Tibial nerve (tissue), 4 donors: Measurements from ENCODE around the gene TLCD2. TPM values are rescaled to one million over a fixed set of nuclear protein-coding genes. Genes with fewer than 3 reads are reported as not detected.
A peak's percentile ranks its signal among the peaks of the same experiment; 100 is the strongest.
"Not testable (repeated sequence)": the region's sequence is repeated elsewhere in the genome, so short reads cannot be mapped to it uniquely, and the experiment has no call there.

Experiments used
- DNase-seq, 2 donors: peaks; one replicate each; pipeline ENCODE4 v3.0.0-alpha.2; 2019; ENCODE audit warnings: low spot score in 2 of 2
- H3K27ac ChIP-seq, 4 donors: fragments of 200-600 bp; sonication (generic) in 3 of 4; one replicate each; pipeline ENCODE4 v1.5.1; 2017 to 2019; ENCODE audit warnings: mild to moderate bottlenecking in 1 of 4
- H3K27me3 ChIP-seq, 2 donors: fragments of 200-600 bp; sonication (generic) in 1 of 2; one replicate each; pipeline versions ENCODE4 v1.5.1 to v1.6.0; 2017 to 2019
- H3K36me3 ChIP-seq, 3 donors: fragments of 200-600 bp; sonication (generic); one replicate each; pipeline ENCODE4 v1.5.1; 2018 to 2019
- H3K4me1 ChIP-seq, 4 donors: fragments of 200-600 bp; sonication (generic) in 3 of 4; one replicate each; pipeline ENCODE4 v1.5.1; 2017 to 2019
- H3K4me3 ChIP-seq, 4 donors: fragments of 200-600 bp; sonication (generic) in 3 of 4; one replicate each; pipeline ENCODE4 v1.5.1; 2017 to 2019; ENCODE audit warnings: mild to moderate bottlenecking in 1 of 4, moderate library complexity in 1 of 4
- H3K9me3 ChIP-seq, 4 donors: fragments of 200-600 bp; sonication (generic) in 3 of 4; one replicate each; pipeline ENCODE4 v1.5.1; 2017 to 2019
- CTCF ChIP-seq, 5 experiments: fragments of 200-600 bp in 3 of 5; fragments of 450-650 bp in 2 of 5; sonication (generic) in 3 of 5; IDR thresholded peaks; one replicate each; pipeline ENCODE4 v1.5.1; 2016 to 2019; ENCODE audit warnings: antibody characterized with exemption in 5 of 5, mild to moderate bottlenecking in 3 of 5, moderate library complexity in 2 of 5
- EP300 ChIP-seq, 2 donors: sonication (generic); formaldehyde crosslinking; IDR thresholded peaks; one replicate each; pipeline ENCODE4 v1.6.1; 2017; ENCODE audit warnings: antibody characterized with exemption in 2 of 2, mild to moderate bottlenecking in 1 of 2
- POLR2A ChIP-seq, 2 donors: fragments of 450-650 bp; IDR thresholded peaks; one replicate each; pipeline ENCODE4 v1.6.1; 2017; ENCODE audit warnings: antibody characterized with exemption in 2 of 2, mild to moderate bottlenecking in 2 of 2, moderate library complexity in 2 of 2
- WGBS, 2 donors: methylation state at CpG; one replicate each; pipeline ENCODE4 v1.1.5; 2018; 5-methylcytosine and 5-hydroxymethylcytosine counted together
- total RNA-seq, 4 donors: library from RNA; depleted of rRNA; stranded (reverse); fragments of >200 nt; gene quantifications; one replicate each; pipeline ENCODE4 v1.1.0, GENCODE V29; 2016

Gene TLCD2
- total RNA-seq, 4 donors from 2014 or later: 7.5 to 11.8 (median 11.1) TPM

DNA sequence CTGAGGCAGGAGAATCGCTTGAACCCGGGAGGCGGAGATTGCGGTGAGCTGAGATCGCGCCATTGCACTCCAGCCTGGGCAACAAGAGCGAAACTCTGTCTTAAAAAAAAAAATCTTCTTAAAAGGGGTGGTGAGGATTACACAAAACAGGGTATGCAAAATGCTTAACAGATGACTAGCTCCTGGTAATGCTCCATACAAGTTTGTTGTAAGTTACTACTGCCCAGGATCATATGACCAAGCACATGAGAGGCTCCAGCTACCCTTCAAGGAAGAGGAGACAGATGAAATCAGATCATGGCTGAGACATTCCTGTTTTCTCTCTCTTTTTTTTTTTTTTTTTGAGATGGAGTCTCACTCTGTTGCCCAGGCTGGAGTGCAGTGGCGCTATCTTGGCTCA is 11.8 kb upstream of the TLCD2 start:
- not testable (repeated sequence) for H3K27me3 ChIP-seq, H3K4me3 ChIP-seq, H3K9me3 ChIP-seq, DNase-seq
- H3K36me3 ChIP-seq: peaks cover 0 to 12% (median 3%) of the 10 kb centered on the region in 3 donors
- peak in 1 of 2 donors; percentile 13 for TF ChIP-seq EP300 (IDR thresholded peaks at IDR 0.05)
- H3K27ac ChIP-seq: peak overlapping the region in 3 of 4 donors; percentile 86 to 95 (median 88)
- peaks cover 0 to 67% (median 43%) of the 10 kb centered on the region in 4 donors for H3K4me1 ChIP-seq
- 93 to 95% methylated on average over 8 of the region's 8 CpGs for WGBS, 2 donors

DNA sequence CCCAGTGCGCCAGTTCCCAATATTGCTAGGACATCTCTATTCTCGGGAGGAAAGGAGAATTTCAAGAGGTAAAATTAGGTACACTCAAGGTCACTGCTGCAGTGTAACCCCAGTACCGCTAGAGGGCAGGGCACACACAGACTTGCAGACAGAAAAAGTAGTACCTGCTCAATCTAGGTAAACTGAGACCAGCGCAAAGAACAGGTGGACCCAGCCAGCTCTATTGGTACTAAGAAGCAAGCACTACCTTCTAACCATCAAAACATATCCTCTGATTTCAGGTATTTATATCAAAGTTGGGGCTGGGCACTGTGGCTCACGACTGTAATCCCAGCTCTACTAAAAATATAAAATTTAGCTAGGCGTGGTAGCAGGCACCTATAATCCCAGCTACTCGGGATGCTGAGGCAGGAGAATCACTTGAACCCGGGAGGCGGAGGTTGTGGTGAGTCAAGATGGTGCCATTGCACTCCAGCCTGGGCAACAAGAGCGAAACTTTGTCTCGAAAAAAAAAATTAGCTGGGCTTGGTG is 10.7 kb upstream of the TLCD2 start:
- Histone ChIP-seq H3K27me3 (no peaks in the 10 kb centered on the region), H3K4me3 (no peak overlapping the region), H3K36me3 (peaks cover 0 to 1% (median 0%) of the 10 kb centered on the region in 3 donors), H3K9me3 (no peaks in the 10 kb centered on the region), H3K4me1 (peaks cover 0 to 56% (median 38%) of the 10 kb centered on the region in 4 donors), H3K27ac (peak overlapping the region in 1 of 4 donors; percentile 51)
- TF ChIP-seq EP300 (IDR thresholded peaks at IDR 0.05) (peak in 1 of 2 donors; percentile 55), CTCF (IDR thresholded peaks at IDR 0.05) (peak; percentile 91 to 99 (median 94)), POLR2A (IDR thresholded peaks at IDR 0.05) (no peak)
- peak in 1 of 2 donors; percentile 78 for DNase-seq
- WGBS, 2 donors: 34 to 43% methylated on average over 11 of the region's 11 CpGs

DNA sequence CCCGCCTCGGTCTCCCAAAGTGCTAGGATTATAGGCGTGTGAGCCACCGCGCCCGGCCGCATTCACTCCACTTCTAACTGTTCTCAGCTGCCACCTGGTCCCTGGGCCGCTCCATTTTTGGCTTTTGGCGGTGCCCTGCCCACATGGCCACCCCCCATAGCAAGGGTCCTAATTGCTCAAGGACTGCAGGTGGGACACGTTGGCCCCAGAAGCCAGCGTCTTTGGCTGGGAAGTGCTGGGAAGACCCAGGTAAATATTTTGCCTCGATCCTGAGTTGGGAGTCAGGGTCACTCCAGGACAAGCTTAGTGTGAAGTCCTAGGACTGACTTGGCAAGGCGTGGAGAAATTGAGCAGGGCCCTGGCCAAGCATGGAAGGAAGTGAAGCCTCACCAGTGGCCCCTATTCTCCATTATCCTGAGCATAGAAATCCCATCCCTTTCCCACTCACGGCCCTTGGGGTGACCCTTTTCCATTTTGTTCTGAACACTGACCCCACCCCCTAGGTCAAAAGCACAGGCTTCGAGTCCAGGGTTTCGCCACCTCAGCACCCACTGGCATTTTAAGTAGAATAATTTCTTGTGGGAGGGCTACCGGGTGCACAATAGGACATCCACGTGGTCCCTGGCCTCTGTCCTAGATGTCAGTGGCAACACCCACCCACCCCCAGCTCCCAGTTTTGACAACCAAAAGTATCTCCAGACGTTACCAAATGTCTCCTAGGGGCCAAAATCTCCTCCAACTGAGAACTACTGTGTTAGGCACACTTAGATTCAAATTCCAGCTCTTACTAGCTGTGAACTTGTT is 8.4 kb upstream of the TLCD2 start:
- H3K4me1 ChIP-seq: peaks cover 0 to 56% (median 33%) of the 10 kb centered on the region in 4 donors
- WGBS, 2 donors: 66 to 67% methylated on average over 19 of the region's 19 CpGs

DNA sequence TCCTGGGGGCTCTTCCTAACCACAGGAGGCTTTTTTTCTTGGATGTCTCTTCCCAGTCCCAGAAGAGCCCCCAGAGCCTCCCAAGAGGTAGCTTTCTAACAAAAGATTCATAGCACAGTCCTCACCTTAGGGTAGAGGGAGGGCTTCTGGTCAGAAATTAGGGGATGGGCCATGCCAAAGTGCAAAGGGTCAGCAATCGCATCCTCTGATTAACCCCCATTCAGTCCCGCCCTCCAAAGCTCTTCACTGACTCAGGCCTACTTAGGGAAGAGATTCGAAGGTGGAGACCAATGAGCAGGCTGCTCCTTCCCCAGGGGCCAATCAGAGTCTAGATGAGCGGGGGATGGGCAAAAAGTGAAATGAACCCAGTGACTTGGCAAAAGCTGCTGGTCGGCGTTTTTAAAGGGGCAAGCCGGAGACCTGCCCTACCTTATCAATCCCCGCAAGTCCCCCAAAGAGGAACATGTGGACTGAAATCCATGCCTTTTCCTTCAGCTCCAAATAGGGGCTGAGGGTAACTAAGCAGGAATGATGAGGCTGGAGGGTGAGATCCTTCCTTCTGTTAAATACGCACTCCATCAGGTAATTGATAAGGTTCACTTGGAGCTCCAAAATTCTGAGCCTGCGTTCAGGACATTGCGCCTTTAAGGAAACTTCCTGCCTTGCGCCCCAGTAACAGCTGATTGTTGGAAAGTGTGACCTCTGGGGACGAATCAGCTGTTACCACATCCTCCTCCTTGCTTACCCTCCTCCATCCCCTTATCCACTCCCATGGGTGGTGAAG is 6.9 kb upstream of the TLCD2 start:
- peak; percentile 82 to 93 for DNase-seq
- WGBS, 2 donors: 0 to 1% methylated on average over 13 of the region's 13 CpGs
- Histone ChIP-seq H3K9me3 (no peaks in the 10 kb centered on the region), H3K4me1 (peaks cover 0 to 62% (median 36%) of the 10 kb centered on the region in 4 donors), H3K27me3 (no peaks in the 10 kb centered on the region), H3K4me3 (peak overlapping the region; percentile 41 to 80 (median 62)), H3K36me3 (peaks cover 0 to 13% (median 0%) of the 10 kb centered on the region in 3 donors), H3K27ac (peak overlapping the region; percentile 95 to 99 (median 98))
- TF ChIP-seq POLR2A (IDR thresholded peaks at IDR 0.05): peak in 1 of 2 donors; percentile 3
- TF ChIP-seq CTCF (IDR thresholded peaks at IDR 0.05): no peak
- peak in 1 of 2 donors; percentile 84 for TF ChIP-seq EP300 (IDR thresholded peaks at IDR 0.05)

More for the DNA sequence above, 8.4 kb upstream of the TLCD2 start:
- peak overlapping the region in 3 of 4 donors; percentile 95 to 99 (median 98) for H3K27ac ChIP-seq
- H3K9me3 ChIP-seq: no peaks in the 10 kb centered on the region
- no peak overlapping the region for H3K4me3 ChIP-seq
- TF ChIP-seq CTCF (IDR thresholded peaks at IDR 0.05) (no peak), POLR2A (IDR thresholded peaks at IDR 0.05) (no peak), EP300 (IDR thresholded peaks at IDR 0.05) (no peak)
- no peak for DNase-seq
- H3K27me3 ChIP-seq: no peaks in the 10 kb centered on the region
- no peaks in the 10 kb centered on the region for H3K36me3 ChIP-seq

DNA sequence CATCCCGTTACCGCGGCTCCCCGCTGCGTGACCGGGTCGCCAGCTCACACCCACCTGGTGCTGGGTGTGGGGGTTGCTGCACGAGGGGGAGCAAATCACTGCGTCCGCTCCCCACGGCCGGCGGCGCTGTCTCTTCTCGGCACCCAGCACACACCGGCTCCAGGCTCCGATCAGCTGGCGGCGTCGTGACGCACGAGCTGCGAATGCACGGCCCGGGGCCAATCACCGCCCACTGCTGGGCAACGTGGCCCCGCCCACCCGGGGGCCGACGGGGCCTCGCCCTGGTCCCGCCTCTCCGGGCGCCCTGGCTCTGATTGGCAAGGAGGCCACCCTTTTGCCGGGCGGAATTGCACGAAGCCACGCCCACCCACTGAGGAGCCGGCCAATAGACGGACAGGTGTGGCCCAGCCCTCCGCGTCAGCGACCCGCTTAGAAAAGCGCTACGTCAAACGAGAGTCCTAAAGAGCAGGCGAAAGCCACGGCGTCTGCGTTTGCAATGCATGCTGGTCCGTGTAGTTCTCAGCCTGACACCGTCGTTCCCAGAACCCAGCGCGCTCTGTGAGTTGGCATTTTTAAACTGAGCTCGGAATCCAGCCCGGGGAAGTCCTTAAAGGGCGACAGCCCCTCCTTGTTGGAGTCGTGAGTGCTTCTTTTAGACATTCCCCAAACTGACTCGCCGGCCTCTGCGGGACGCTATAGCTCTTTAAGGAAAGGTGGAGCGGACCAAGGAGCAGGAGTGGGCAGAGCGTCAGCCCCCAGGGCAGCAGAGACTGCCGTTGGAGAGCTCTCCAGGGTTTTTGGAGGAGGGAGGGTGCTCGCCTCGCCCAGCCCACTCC is 6.1 kb upstream of the TLCD2 start:
- WGBS, 2 donors: 0% methylated on average over 40 to 54 of the region's 70 CpGs

More for the DNA sequence above, 6.1 kb upstream of the TLCD2 start:
- H3K36me3 ChIP-seq: peaks cover 0 to 18% (median 0%) of the 10 kb centered on the region in 3 donors
- H3K27me3 ChIP-seq: no peaks in the 10 kb centered on the region
- H3K4me3 ChIP-seq: peak overlapping the region; percentile 65 to 95 (median 82)
- DNase-seq: peak; percentile 96 to 99
- no peaks in the 10 kb centered on the region for H3K9me3 ChIP-seq
- peak; percentile 96 to 99 for TF ChIP-seq POLR2A (IDR thresholded peaks at IDR 0.05)
- TF ChIP-seq EP300 (IDR thresholded peaks at IDR 0.05): peak; percentile 95 to 98
- TF ChIP-seq CTCF (IDR thresholded peaks at IDR 0.05): peak in 1 of 5 experiments; percentile 45
- H3K4me1 ChIP-seq: peaks cover 0 to 70% (median 36%) of the 10 kb centered on the region in 4 donors
- H3K27ac ChIP-seq: peak overlapping the region; percentile 97 to 100 (median 98)
